ENCODE results near the gene NDUFB5. TPM values are rescaled to one million over a fixed set of nuclear protein-coding genes. Genes with fewer than 3 reads are reported as not detected.
A peak's percentile ranks its signal among the peaks of the same experiment; 100 is the strongest.

Gene NDUFB5
- total RNA-seq, 2 donors from 2014 or later = 63.7 to 69.3 TPM

GRCh38 chr3:179652447-179653095 lies 48.0 kb downstream of the NDUFB5 start, which contains the start of gene USP13:
TSS of gene USP13 (plus strand) at chr3:179653040. CDS start at chr3:179653226, 186 bp downstream.
- no peaks in the 10 kb centered on the region for H3K9me3 Mint-ChIP-seq
- peak; percentile 82 to 83 for ATAC-seq
- peak within 1 kb of the TSS; percentile 76 to 86 for H3K27ac Mint-ChIP-seq
- DNase-seq (ENCODE audit: low spot score) = peak; percentile 67
- peaks cover 24 to 26% of the 10 kb centered on the region in 2 donors for H3K4me1 Mint-ChIP-seq (ENCODE audit: low read depth in 2 of 2)
- peaks cover 4 to 18% of the 10 kb centered on the region in 2 donors for H3K27me3 Mint-ChIP-seq
- H3K36me3 Mint-ChIP-seq = peaks cover 4% of the 10 kb centered on the region
- peak within 1 kb of the TSS; percentile 84 for H3K4me3 Mint-ChIP-seq

GRCh38 chr3:179653096-179653797 lies 48.7 kb downstream of the NDUFB5 start:
- Mint-ChIP-seq H3K9me3 (no peaks in the 10 kb centered on the region), H3K36me3 (peaks cover 4% of the 10 kb centered on the region), H3K4me3 (peak overlapping the region; percentile 84), H3K4me1 (ENCODE audit: low read depth in 2 of 2) (peaks cover 25 to 26% of the 10 kb centered on the region in 2 donors), H3K27me3 (peaks cover 4 to 18% of the 10 kb centered on the region in 2 donors), H3K27ac (peak overlapping the region; percentile 76 to 86)
- peak; percentile 66 for DNase-seq (ENCODE audit: low spot score)
- ATAC-seq = peak; percentile 77 to 81

- H3K9me3 Mint-ChIP-seq = no peaks in the 10 kb centered on the region
- ATAC-seq = no peak
These were observed 50.6 kb downstream of the NDUFB5 start for GRCh38 chr3:179655236-179655635.

GRCh38 chr3:179658606-179659005 lies 54.0 kb downstream of the NDUFB5 start:
- DNase-seq (ENCODE audit: low spot score) = no peak
- Mint-ChIP-seq H3K27ac (no peak overlapping the region), H3K36me3 (peaks cover 4% of the 10 kb centered on the region), H3K4me3 (no peak overlapping the region), H3K27me3 (peaks cover 4 to 7% of the 10 kb centered on the region in 2 donors), H3K9me3 (no peaks in the 10 kb centered on the region), H3K4me1 (ENCODE audit: low read depth in 2 of 2) (peaks cover 13 to 15% of the 10 kb centered on the region in 2 donors)
- no peak for ATAC-seq

More at GRCh38 chr3:179655236-179655635, 50.6 kb downstream of the NDUFB5 start:
- peak overlapping the region in 1 of 2 donors; percentile 1 for H3K27ac Mint-ChIP-seq
- H3K4me1 Mint-ChIP-seq (ENCODE audit: low read depth in 2 of 2) = peaks cover 26% of the 10 kb centered on the region in 2 donors
- peaks cover 4 to 18% of the 10 kb centered on the region in 2 donors for H3K27me3 Mint-ChIP-seq
- H3K36me3 Mint-ChIP-seq = peaks cover 4% of the 10 kb centered on the region
- H3K4me3 Mint-ChIP-seq = peak overlapping the region; percentile 32
- no peak for DNase-seq (ENCODE audit: low spot score)

- no peak overlapping the region for H3K4me3 Mint-ChIP-seq
- H3K27me3 Mint-ChIP-seq = no peaks in the 10 kb centered on the region
- H3K27ac Mint-ChIP-seq = no peak overlapping the region
- DNase-seq (ENCODE audit: low spot score) (no peak), ATAC-seq (no peak)
- H3K36me3 Mint-ChIP-seq = no peaks in the 10 kb centered on the region
- H3K9me3 Mint-ChIP-seq = no peaks in the 10 kb centered on the region
- peaks cover 0 to 8% of the 10 kb centered on the region in 2 donors for H3K4me1 Mint-ChIP-seq (ENCODE audit: low read depth in 2 of 2)
These were observed 56.3 kb downstream of the NDUFB5 start for GRCh38 chr3:179660872-179661271.

- no peaks in the 10 kb centered on the region for H3K27me3 Mint-ChIP-seq
- no peak for ATAC-seq
- peaks cover 0 to 8% of the 10 kb centered on the region in 2 donors for H3K4me1 Mint-ChIP-seq (ENCODE audit: low read depth in 2 of 2)
These were observed 57.2 kb downstream of the NDUFB5 start for GRCh38 chr3:179661777-179662176.

GRCh38 chr3:179663093-179663492 lies 58.5 kb downstream of the NDUFB5 start:
- no peaks in the 10 kb centered on the region for H3K9me3 Mint-ChIP-seq
- ATAC-seq (no peak), DNase-seq (ENCODE audit: low spot score) (no peak)
- no peaks in the 10 kb centered on the region for H3K27me3 Mint-ChIP-seq
- H3K4me1 Mint-ChIP-seq (ENCODE audit: low read depth in 2 of 2) = peaks cover 0 to 8% of the 10 kb centered on the region in 2 donors
- H3K36me3 Mint-ChIP-seq = no peaks in the 10 kb centered on the region
- no peak overlapping the region for H3K4me3 Mint-ChIP-seq
- H3K27ac Mint-ChIP-seq = no peak overlapping the region

More at GRCh38 chr3:179661777-179662176, 57.2 kb downstream of the NDUFB5 start:
- Mint-ChIP-seq H3K36me3 (no peaks in the 10 kb centered on the region), H3K4me3 (no peak overlapping the region), H3K9me3 (no peaks in the 10 kb centered on the region), H3K27ac (no peak overlapping the region)
- DNase-seq (ENCODE audit: low spot score) = no peak

- ATAC-seq (no peak), DNase-seq (ENCODE audit: low spot score) (no peak)
- no peaks in the 10 kb centered on the region for H3K27me3 Mint-ChIP-seq
- no peaks in the 10 kb centered on the region for H3K9me3 Mint-ChIP-seq
- no peak overlapping the region for H3K4me3 Mint-ChIP-seq
- H3K36me3 Mint-ChIP-seq = no peaks in the 10 kb centered on the region
- H3K27ac Mint-ChIP-seq = no peak overlapping the region
- H3K4me1 Mint-ChIP-seq (ENCODE audit: low read depth in 2 of 2) = peaks cover 0 to 6% of the 10 kb centered on the region in 2 donors
These were observed 61.4 kb downstream of the NDUFB5 start for GRCh38 chr3:179666030-179666429.

- Mint-ChIP-seq H3K4me3 (no peak overlapping the region), H3K4me1 (ENCODE audit: low read depth in 2 of 2) (peaks cover 0 to 6% of the 10 kb centered on the region in 2 donors), H3K27ac (no peak overlapping the region), H3K9me3 (no peaks in the 10 kb centered on the region), H3K27me3 (no peaks in the 10 kb centered on the region), H3K36me3 (no peaks in the 10 kb centered on the region)
- no peak for DNase-seq (ENCODE audit: low spot score)
- ATAC-seq = no peak
These were observed 61.9 kb downstream of the NDUFB5 start for GRCh38 chr3:179666436-179667035.

GRCh38 chr3:179668429-179668828 lies 63.8 kb downstream of the NDUFB5 start:
- no peaks in the 10 kb centered on the region for H3K27me3 Mint-ChIP-seq
- no peaks in the 10 kb centered on the region for H3K36me3 Mint-ChIP-seq
- H3K4me1 Mint-ChIP-seq (ENCODE audit: low read depth in 2 of 2) = peaks cover 0 to 6% of the 10 kb centered on the region in 2 donors
- H3K4me3 Mint-ChIP-seq = no peak overlapping the region
- H3K9me3 Mint-ChIP-seq = no peaks in the 10 kb centered on the region
- no peak for DNase-seq (ENCODE audit: low spot score)
- no peak for ATAC-seq
- no peak overlapping the region for H3K27ac Mint-ChIP-seq

GRCh38 chr3:179670311-179670710 lies 65.7 kb downstream of the NDUFB5 start:
- no peaks in the 10 kb centered on the region for H3K9me3 Mint-ChIP-seq

GRCh38 chr3:179671309-179671708 lies 66.7 kb downstream of the NDUFB5 start:
- Mint-ChIP-seq H3K36me3 (no peaks in the 10 kb centered on the region), H3K4me3 (no peak overlapping the region), H3K27me3 (no peaks in the 10 kb centered on the region), H3K4me1 (ENCODE audit: low read depth in 2 of 2) (no peaks in the 10 kb centered on the region), H3K9me3 (no peaks in the 10 kb centered on the region), H3K27ac (no peak overlapping the region)
- DNase-seq (ENCODE audit: low spot score) (no peak), ATAC-seq (no peak)

More at GRCh38 chr3:179670311-179670710, 65.7 kb downstream of the NDUFB5 start:
- no peak overlapping the region for H3K27ac Mint-ChIP-seq
- ATAC-seq = no peak
- H3K27me3 Mint-ChIP-seq = no peaks in the 10 kb centered on the region
- no peak overlapping the region for H3K4me3 Mint-ChIP-seq
- no peaks in the 10 kb centered on the region for H3K4me1 Mint-ChIP-seq (ENCODE audit: low read depth in 2 of 2)
- H3K36me3 Mint-ChIP-seq = no peaks in the 10 kb centered on the region
- no peak for DNase-seq (ENCODE audit: low spot score)

GRCh38 chr3:179671747-179672242 lies 67.2 kb downstream of the NDUFB5 start:
- Mint-ChIP-seq H3K4me3 (no peak overlapping the region), H3K36me3 (no peaks in the 10 kb centered on the region), H3K4me1 (ENCODE audit: low read depth in 2 of 2) (no peaks in the 10 kb centered on the region), H3K27me3 (no peaks in the 10 kb centered on the region), H3K27ac (no peak overlapping the region), H3K9me3 (no peaks in the 10 kb centered on the region)
- no peak for ATAC-seq
- DNase-seq (ENCODE audit: low spot score) = no peak

GRCh38 chr3:179672918-179673317 lies 68.3 kb downstream of the NDUFB5 start:
- Mint-ChIP-seq H3K36me3 (no peaks in the 10 kb centered on the region), H3K27ac (no peak overlapping the region), H3K4me3 (no peak overlapping the region)

More at GRCh38 chr3:179672918-179673317, 68.3 kb downstream of the NDUFB5 start:
- no peak for DNase-seq (ENCODE audit: low spot score)
- no peak for ATAC-seq
- no peaks in the 10 kb centered on the region for H3K27me3 Mint-ChIP-seq
- H3K9me3 Mint-ChIP-seq = no peaks in the 10 kb centered on the region
- no peaks in the 10 kb centered on the region for H3K4me1 Mint-ChIP-seq (ENCODE audit: low read depth in 2 of 2)
